ENCODE data around the gene IFNA14.
"Not testable (repeated sequence)": the region's sequence is repeated elsewhere in the genome, so short reads cannot be mapped to it uniquely, and the experiment has no call there.

Gene IFNA14

DNA sequence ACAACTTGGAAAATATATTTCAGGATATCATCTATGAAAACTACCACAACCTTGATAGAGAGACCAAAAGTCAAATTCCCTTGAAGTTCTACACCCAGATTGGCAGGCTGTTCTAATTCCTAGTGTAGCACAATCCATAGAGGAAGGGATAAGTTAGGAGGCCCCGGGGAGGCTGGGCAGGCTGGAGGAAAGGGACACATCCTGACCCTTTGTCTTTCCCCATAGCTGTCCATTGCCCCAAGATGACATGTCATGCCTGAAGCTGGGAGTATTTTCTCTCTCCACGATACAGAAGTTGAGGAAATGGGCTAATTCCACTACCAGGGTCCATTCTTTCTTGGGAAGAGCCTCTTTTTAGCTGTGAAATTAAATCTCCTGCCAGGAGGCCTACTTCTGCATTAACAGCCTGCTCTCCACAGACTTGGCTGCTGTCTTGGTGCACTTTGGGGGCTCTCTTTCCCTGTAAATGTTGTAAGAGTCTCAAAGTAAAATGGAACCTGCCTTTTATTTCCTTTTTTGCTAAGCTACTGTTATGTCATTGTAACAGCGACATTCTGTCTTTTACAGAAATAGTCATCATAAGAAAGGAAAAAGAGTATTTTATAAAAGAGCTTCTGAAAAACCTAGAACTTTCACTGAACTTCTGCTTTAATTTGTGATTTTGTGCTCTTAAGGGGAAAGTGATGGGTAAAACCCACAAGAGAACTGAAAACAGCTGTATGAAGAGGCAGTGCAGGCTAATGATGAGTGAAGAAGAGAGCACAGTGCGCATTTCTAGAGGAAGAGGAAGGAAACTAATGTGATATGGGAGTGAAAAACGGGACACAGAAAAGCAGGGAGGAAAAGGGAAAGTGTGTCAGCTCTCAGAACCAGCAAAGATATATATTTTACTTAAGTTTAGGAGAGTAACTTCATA, 26.1 kb downstream of the IFNA14 start:
- not testable (repeated sequence) for DNase-seq

DNA sequence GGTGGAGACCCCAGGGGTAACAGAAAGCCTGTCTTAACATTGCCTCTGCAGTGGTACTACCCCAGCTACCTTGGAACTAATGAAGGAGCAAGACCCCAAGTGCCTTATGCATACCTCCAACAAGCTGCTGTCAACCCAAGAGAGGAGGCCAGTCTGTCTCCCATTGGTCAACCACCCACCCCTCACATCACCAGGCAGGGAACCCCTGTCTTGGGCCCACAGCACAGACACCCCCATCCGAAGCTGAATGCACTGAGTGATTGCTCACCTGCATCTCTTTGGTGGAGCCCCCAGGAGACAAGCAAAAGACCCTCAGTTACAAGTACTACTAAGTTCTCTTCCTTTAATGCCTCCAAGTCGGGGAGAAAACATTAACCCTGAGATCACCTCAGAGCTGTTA, 27.6 kb downstream of the IFNA14 start:
- DNase-seq: not testable (repeated sequence)

DNA sequence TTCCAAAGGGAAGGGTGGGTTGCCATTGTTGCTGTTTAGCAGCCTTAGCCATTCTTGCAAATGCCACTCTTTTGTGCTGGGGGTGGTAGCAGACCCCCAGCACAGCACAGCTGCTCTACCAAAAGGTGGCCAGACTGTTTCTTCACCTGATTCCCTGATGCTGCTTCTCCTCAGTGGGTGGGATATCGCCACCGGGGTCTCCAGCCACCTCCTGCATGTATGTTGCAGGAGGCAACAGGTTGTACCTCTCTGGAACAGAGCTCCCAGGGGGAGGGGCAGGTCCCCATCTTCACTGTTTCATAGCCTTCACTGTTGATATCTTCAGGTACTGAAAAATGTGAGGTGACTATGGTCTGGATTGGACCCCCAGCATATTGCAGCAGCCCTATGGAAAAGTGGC, 29.0 kb downstream of the IFNA14 start:
- DNase-seq: not testable (repeated sequence)

DNA sequence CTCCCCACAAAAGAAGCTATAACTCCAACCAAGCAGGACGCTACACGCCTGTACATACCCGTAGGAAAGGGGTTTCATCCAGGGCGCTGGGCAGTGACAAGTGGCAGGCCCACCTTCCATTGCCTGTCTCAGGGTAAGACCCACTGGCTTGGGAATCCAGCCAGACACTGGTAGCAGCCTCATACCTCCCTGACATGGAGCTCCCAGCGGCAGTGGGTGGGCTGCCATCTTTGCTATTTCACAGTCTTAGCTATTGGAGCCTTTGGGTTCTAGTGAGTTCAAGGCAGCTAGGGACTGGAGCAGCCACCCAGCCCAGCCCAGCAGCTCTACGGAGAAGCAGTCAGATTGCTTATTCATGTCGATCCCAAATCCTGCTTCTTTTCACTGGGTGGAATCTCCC, 29.5 kb downstream of the IFNA14 start:
- DNase-seq: no peak

DNA sequence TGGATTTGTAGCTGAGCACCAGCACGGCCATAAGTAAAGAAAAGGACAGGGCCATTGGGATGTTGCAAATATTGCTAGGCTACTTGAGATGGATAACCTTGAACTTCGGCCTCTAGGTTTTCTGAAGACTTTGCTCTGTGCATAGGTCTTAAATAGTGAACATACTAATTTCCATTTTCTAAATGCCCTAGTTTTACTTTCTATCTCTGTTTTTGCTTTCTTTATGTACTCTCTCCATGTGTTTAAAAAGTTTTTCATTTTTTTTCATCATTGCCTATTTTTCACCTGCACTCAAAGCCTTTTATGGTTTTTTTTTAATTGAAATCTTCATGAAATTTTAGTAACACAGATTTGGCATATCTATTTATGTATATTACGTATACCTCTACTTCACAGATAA, 32.8 kb downstream of the IFNA14 start, which contains the start of gene IFNA10:
Gene IFNA10, minus strand, starts transcription at position 101 of the 400 bp plus-strand sequence. Its CDS starts 46 bp downstream, at position 55.
- not testable (repeated sequence) for DNase-seq

DNA sequence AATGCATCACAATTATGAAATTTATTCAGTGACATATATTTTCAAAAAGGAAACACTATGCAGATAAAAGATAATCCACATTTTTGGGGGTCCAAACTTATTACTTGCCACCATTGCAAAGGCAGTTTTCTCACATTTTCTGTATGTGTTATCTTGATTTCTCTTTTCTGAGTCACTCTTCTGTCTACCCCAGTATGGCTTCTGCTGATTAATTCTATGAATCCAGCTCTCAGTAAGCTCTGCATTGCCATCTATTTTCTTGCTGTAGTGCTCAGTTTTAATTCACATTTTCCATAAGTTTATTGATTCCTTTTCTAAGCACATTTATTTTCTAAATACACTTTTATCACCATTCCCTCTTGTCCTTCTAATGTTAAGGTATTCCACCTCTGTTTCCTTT, 34.6 kb downstream of the IFNA14 start:
- no peak for DNase-seq

DNA sequence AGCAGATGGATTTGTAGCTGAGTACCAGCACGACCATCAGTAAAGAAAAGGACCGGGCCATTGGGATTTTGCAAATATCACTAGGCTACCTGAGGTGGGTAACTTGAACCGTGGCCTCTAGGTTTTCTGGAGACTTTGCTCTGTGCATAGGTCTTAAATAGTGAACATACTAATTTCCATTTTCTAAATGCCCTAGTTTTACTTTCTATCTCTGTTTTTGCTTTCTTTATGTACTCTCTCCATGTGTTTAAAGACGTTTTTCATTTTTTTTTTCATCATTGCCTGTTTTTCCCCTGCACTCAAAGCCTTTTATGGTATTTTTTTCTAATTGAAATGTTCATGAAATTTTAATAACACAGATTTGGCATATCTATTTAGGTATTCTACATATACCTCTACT, 37.7 kb downstream of the IFNA14 start, which contains the start of gene IFNA7:
Gene IFNA7, minus strand, starts transcription at position 101 of the 400 bp plus-strand sequence. Its CDS starts 40 bp downstream, at position 61.
- DNase-seq: not testable (repeated sequence)

DNA sequence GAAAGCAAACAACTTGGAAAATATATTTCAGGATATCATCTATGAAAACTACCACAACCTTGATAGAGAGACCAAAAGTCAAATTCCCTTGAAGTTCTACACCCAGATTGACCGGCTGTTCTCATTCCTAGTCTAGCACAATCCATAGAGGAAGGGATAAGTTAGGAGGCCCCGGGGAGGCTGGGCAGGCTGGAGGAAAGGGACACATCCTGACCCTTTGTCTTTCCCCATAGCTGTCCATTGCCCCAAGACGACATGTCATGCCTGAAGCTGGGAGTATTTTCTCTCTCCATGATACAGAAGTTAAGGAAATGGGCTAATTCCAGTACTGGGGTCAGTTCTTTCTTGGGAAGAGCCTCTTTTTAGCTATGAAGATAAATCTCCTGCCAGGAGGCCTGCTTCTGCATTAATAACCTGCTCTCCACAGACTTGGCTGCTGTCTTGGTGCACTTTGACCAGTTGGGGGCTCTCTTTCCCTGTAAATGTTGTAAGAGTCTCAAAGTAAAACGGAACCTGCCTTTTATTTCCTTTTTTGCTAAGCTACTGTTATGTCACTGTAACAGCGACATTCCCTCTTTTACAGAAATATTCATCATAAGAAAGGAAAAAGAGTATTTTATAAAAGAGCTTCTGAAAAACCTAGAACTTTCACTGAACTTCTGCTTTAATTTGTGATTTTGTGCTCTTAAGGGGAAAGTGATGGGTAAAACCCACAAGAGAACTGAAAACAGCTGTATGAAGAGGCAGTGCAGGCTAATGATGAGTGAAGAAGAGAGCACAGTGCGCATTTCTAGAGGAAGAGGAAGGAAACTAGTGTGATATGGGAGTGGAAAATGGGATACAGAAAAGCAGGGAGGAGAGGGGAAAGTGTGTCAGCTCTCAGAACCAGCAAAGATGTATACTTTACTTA, 44.7 kb downstream of the IFNA14 start:
- DNase-seq: not testable (repeated sequence)

Data from NCI-H1930 (cell line).